H1 (cell line): Measurements from ENCODE around the gene PRRT1. TPM values are rescaled to one million over a fixed set of nuclear protein-coding genes. Genes with fewer than 3 reads are reported as not detected.

ENCODE experiments used
- KDM4A ChIP-seq: IDR thresholded peaks from one replicate; pipeline ENCODE4 v1.7.1; 2012; ENCODE audit warnings: low read depth, mild to moderate bottlenecking, moderate library complexity, low read length, inconsistent platforms; ENCODE audit not compliant: severe bottlenecking
- KDM5A ChIP-seq: fragments of 200-600 bp; IDR thresholded peaks from 2 replicates; pipeline ENCODE4 v1.7.1; 2012; ENCODE audit warnings: mild to moderate bottlenecking, low read length, inconsistent platforms, mixed read lengths
- POLR2A ChIP-seq, 2 experiments: IDR thresholded peaks; 1 replicate in 1 of 2; 2 replicates in 1 of 2; pipeline ENCODE4 v1.6.1; 2011; ENCODE audit warnings: low read depth in 2 of 2, low read length in 2 of 2, mild to moderate bottlenecking in 2 of 2; ENCODE audit errors: control extremely low read depth in 1 of 2
- POLR2AphosphoS5 ChIP-seq: IDR thresholded peaks from 2 replicates; pipeline ENCODE4 v1.6.1; 2011; ENCODE audit warnings: low read depth, low read length
- SP4 ChIP-seq: IDR thresholded peaks from 2 replicates; pipeline ENCODE4 v1.6.1; 2012; ENCODE audit warnings: low read length, inconsistent platforms
- polyA plus RNA-seq, 7 experiments: library from polyadenylated mRNA; depleted of rRNA in 3 of 7; stranded (reverse) in 5 of 7; unstranded in 2 of 7; fragments of >200 nt in 5 of 7; fragments of 200-250 nt in 2 of 7; gene quantifications; 1 replicate in 5 of 7; 2 replicates in 1 of 7; 4 replicates in 1 of 7; pipeline versions ENCODE4 v1.2.1 to v1.2.3, GENCODE V29; 2011 to 2013; ENCODE audit warnings: missing spikeins in 2 of 7, mixed read lengths in 2 of 7
- total RNA-seq: library from RNA; stranded (reverse); fragmentation: NEBNext Ultra II Directional; extraction: Animal tissue kit (Norgen Biotek cat#: 25700); gene quantifications from 2 replicates; pipeline ENCODE4 v1.2.1, GENCODE V29; 2021
- TF ChIP-seq, protein P1 (sequence below): fragments of 300-600 bp; sonication (generic); IDR thresholded peaks from 2 replicates; pipeline ENCODE4 v1.7.1; 2012; ENCODE audit warnings: low read length, moderate library complexity, mild to moderate bottlenecking, inconsistent platforms; ENCODE audit not compliant: insufficient replicate concordance

Gene PRRT1
- total and polyA plus RNA-seq, 2 of the 8 experiments (the other 6 are each of a cell fraction or from before 2014, with no cell fraction given): 0.71 to 2.8 TPM

DNA sequence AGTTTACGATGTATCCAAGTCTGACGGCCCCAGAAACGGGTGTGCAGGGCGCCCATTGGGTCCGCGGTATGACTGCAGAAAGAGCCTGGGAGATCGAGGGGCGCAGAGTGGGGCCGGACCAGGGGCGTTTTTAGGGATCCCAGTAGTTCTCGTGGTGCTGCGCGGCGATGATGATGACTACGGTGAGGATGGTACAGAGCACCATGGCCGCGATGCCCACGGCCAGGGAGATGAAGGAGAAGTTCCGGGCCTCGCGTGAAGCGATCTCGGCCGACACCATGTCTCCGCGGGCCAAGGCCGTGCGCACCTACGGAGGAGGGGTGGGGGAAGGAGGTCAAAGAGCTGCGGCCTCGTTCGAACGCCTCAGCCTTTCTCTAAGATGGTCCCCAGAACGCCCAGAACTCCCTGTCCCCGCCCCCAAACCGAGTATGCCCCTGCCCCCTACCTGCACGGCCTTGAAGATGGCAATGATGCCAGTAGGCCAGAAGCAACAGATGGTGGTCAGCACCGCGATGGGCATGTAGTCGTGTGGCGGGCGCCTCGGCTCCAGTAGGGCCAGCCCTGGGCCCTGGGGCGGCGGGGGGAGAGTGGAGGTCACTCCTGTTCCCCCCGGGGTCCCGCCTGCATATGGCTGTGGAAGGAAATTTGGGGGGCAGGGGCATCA lies 2.5 kb downstream of the PRRT1 start (continued):
- TF ChIP-seq, protein P1, sequence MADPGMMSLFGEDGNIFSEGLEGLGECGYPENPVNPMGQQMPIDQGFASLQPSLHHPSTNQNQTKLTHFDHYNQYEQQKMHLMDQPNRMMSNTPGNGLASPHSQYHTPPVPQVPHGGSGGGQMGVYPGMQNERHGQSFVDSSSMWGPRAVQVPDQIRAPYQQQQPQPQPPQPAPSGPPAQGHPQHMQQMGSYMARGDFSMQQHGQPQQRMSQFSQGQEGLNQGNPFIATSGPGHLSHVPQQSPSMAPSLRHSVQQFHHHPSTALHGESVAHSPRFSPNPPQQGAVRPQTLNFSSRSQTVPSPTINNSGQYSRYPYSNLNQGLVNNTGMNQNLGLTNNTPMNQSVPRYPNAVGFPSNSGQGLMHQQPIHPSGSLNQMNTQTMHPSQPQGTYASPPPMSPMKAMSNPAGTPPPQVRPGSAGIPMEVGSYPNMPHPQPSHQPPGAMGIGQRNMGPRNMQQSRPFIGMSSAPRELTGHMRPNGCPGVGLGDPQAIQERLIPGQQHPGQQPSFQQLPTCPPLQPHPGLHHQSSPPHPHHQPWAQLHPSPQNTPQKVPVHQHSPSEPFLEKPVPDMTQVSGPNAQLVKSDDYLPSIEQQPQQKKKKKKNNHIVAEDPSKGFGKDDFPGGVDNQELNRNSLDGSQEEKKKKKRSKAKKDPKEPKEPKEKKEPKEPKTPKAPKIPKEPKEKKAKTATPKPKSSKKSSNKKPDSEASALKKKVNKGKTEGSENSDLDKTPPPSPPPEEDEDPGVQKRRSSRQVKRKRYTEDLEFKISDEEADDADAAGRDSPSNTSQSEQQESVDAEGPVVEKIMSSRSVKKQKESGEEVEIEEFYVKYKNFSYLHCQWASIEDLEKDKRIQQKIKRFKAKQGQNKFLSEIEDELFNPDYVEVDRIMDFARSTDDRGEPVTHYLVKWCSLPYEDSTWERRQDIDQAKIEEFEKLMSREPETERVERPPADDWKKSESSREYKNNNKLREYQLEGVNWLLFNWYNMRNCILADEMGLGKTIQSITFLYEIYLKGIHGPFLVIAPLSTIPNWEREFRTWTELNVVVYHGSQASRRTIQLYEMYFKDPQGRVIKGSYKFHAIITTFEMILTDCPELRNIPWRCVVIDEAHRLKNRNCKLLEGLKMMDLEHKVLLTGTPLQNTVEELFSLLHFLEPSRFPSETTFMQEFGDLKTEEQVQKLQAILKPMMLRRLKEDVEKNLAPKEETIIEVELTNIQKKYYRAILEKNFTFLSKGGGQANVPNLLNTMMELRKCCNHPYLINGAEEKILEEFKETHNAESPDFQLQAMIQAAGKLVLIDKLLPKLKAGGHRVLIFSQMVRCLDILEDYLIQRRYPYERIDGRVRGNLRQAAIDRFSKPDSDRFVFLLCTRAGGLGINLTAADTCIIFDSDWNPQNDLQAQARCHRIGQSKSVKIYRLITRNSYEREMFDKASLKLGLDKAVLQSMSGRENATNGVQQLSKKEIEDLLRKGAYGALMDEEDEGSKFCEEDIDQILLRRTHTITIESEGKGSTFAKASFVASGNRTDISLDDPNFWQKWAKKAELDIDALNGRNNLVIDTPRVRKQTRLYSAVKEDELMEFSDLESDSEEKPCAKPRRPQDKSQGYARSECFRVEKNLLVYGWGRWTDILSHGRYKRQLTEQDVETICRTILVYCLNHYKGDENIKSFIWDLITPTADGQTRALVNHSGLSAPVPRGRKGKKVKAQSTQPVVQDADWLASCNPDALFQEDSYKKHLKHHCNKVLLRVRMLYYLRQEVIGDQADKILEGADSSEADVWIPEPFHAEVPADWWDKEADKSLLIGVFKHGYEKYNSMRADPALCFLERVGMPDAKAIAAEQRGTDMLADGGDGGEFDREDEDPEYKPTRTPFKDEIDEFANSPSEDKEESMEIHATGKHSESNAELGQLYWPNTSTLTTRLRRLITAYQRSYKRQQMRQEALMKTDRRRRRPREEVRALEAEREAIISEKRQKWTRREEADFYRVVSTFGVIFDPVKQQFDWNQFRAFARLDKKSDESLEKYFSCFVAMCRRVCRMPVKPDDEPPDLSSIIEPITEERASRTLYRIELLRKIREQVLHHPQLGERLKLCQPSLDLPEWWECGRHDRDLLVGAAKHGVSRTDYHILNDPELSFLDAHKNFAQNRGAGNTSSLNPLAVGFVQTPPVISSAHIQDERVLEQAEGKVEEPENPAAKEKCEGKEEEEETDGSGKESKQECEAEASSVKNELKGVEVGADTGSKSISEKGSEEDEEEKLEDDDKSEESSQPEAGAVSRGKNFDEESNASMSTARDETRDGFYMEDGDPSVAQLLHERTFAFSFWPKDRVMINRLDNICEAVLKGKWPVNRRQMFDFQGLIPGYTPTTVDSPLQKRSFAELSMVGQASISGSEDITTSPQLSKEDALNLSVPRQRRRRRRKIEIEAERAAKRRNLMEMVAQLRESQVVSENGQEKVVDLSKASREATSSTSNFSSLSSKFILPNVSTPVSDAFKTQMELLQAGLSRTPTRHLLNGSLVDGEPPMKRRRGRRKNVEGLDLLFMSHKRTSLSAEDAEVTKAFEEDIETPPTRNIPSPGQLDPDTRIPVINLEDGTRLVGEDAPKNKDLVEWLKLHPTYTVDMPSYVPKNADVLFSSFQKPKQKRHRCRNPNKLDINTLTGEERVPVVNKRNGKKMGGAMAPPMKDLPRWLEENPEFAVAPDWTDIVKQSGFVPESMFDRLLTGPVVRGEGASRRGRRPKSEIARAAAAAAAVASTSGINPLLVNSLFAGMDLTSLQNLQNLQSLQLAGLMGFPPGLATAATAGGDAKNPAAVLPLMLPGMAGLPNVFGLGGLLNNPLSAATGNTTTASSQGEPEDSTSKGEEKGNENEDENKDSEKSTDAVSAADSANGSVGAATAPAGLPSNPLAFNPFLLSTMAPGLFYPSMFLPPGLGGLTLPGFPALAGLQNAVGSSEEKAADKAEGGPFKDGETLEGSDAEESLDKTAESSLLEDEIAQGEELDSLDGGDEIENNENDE: no peak
- TF ChIP-seq KDM5A (no peak), KDM4A (peak; percentile 31), POLR2A (IDR thresholded peaks at IDR 0.05; ENCODE audit: control extremely low read depth in 1 of 2, low read depth in 2 of 2, low read length in 2 of 2) (no peak; a peak in 1 of 3 replicates), POLR2AphosphoS5 (0 out of 2 replicates have a peak, but pooled peaks have one; percentile 31), SP4 (no peak)
